ENCODE results near the gene KCNMB1.

- TF ChIP-seq CTCF (IDR thresholded peaks at IDR 0.05; ENCODE audit: extremely low read depth in 1 of 2, insufficient read depth in 1 of 2, low read depth in 1 of 2, low read length in 2 of 2), result no peak
- TF ChIP-seq MAX (IDR thresholded peaks at IDR 0.05; ENCODE audit: insufficient read depth, insufficient read length), result no peak
- TF ChIP-seq EZH2 (IDR thresholded peaks at IDR 0.05; ENCODE audit: borderline replicate concordance, low read depth, low read length, severe bottlenecking), result no peak
- no peak for TF ChIP-seq POLR2A (IDR thresholded peaks at IDR 0.05; ENCODE audit: low read depth, low read length)
- no peak for TF ChIP-seq GATA2 (IDR thresholded peaks at IDR 0.05; ENCODE audit: insufficient read depth, insufficient read length, low read depth, low read length)
- no peak for TF ChIP-seq JUN (IDR thresholded peaks at IDR 0.05; ENCODE audit: borderline replicate concordance, insufficient read depth, insufficient read length, low read depth)
- TF ChIP-seq MYC (IDR thresholded peaks at IDR 0.05; ENCODE audit: low read depth, low read length), result no peak
- no peak for TF ChIP-seq POLR2AphosphoS5 (IDR thresholded peaks at IDR 0.05; ENCODE audit: insufficient read depth, low read depth, low read length)
- TF ChIP-seq FOS (IDR thresholded peaks at IDR 0.05; ENCODE audit: borderline replicate concordance, insufficient read depth, low read length), result no peak
Measured at GRCh38 chr5:170430866-170431437, 41.8 kb upstream of the KCNMB1 start.

Data from endothelial cell of umbilical vein (primary cell).